Limb (tissue), 2 donors: ENCODE results near the gene SCAANT1.

Experiments used
- DNase-seq, 2 donors: peaks; one replicate each; pipeline ENCODE4 v3.0.0-alpha.2; 2016; ENCODE audit errors: extremely low spot score in 2 of 2

Gene SCAANT1

DNA sequence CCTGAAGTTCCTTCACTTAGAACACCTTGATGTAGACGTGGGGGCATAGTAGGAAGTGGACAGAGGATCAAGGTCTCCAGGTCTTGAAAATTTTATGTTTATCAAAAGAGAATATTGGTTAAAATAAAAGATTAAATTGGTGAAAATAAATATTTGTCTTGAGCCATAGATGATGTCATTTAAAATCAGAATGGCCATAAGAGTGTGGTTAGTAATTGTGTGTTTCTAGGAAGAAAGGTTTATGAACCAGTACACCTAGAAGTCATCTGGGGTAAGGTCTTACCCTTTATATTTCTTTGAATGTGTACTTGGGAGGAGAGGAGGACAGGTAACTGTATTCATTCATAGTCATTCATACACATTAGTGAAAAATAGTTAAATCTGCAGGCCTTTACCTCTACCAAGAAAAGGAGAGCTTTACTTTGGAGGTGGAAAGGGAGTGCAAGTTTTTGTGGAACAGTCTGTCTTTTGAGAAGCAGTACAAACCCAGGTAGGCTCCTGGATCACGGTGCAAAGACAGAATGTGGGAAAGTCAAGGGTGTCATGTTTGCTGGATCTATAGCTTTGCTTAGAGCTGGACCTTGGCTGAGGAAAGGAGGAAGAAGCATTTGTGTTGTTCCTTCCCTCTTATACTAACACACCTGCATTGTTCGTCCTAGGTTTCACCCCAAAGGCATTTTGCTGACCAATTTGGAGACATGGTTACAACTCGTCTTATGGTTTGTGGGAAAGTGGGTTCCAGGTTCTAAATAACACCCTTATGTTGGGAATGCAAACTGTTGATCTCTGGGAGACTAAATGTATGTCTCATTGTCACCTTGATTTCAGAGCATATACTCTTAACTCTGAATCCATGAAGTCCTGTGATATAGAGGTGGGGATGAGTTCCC is 6.2 kb downstream of the SCAANT1 start:
- DNase-seq = no peak

DNA sequence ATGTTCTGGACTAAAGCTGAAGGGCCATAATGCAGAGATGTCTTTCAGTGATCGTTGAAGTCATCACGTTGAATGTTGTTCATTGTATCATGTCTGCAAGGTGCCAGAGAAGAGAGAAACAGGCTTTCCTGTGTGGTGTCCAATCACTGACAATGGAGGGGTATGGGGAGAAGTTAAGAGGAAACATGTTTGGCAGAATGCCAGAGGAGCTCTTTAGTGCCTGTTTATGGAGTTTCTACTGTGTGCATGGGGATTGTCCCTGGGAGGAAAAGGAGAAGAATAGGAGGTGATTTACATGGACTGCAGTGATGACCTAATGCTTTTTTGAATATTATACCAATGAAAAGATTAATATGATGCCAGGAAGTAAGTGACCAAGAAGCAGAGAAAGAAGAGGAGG is 11.7 kb downstream of the SCAANT1 start:
- no peak for DNase-seq

DNA sequence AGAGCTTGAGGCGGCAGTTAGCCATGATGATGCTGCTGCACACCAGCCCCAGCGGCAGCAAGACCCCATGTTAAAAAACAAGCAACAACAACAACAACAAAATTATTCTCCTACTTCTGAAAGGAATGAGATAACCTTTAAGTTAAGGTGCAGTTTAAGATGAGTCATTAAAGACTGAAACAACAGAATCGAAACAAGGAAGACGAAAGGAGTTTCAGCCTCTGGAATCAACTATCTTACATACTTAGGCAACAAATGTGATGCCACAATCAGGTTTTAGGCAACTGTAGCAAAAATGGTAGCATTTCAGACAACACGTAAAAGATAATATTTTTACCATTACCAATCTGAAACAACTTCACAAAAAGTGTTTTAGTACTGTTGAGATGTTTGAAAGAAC is 12.2 kb downstream of the SCAANT1 start:
- DNase-seq = no peak

DNA sequence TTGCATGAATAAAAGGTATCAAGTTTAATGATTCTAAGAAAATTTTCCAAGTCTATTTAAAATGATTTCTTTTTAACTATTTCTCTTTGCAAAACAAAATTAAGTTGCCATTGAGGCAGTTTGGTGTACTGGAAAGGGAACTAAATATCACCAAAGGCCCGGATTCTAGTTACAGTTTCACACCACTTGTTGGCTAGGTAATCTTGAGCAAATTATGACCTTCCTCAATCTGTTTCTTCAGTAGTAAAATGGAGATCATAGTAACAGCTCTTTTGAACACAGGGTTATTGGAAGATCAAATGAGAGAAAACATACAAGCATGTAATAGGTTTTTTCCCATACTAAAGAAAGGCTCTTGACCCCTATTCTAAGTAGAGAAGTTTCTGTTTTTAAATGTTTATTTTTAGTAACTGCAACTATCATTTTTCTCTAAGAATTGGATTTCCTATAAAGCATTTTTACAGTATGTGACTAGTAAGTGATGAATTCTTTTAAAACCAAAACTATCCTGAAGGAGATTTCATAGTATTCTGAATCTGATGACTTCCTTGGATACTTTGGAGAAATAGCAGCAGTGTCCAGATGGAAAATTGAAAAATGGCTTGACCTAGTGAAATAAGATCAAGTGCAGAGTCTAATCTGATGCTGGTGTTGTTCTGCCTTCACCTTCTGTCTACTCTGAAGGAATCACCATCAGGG is 15.7 kb downstream of the SCAANT1 start:
- DNase-seq = no peak

DNA sequence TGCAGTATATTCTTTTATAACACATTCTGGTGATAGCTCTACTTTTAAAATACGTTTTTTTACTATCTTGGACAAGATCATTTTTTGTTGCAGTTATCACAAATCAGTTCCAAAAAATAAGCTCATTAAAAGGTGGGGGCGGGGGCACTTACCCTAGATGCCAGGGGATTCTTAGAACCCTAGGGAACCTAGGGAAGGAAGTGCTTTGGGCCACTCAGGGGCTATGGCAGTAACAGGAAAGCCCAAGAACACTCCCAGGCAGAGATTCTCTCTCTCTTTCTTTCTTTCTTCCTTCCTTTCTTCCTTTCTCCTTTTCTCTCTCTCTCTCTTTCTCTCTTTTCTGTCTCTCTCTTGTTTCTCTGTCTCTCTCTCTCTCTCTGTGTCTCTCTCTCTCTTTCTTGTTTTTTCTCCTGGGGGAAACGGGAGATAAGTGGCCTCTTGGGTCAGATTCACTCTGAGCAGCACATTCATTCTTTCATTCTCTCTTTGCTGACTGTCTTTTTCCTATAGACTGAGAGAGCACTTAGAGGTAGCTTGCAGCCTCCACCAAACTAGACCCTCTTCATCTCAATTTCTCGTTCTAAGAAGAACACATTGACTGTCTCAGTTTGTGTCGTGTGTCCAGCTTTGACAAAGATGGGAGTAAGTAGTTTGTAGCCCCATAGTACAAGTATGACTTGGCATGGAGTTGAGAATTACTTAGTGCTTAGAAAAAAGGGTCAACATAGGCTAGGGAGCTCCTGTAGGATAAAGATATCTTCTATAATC is 16.6 kb downstream of the SCAANT1 start:
- no peak for DNase-seq

DNA sequence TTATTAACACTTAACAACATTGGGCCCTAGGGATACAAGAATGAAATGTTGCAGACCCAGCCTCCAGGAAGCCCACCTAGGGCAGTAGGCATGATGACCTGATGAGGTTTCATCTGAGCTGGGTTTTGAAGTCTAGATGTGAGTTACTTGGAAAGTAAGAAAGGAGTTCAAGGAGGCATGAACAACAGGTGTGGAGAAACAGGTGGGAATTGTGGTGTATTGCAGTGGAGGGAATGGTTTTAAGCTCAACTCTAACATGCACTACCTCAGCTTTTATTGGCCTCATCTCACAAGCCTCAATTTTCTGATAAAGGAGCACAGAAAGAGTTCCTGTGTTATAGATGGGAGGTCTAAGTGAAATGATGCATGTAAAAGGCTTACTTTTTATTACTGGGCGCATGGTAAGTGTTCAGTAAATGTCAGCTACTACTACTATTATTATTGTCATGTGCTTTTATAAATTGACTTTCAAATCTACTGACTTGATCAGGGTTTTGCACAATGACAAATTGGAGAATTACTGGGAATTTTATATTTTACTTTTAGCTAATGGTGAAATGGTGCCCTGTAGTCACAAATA is 19.3 kb downstream of the SCAANT1 start:
- no peak for DNase-seq

DNA sequence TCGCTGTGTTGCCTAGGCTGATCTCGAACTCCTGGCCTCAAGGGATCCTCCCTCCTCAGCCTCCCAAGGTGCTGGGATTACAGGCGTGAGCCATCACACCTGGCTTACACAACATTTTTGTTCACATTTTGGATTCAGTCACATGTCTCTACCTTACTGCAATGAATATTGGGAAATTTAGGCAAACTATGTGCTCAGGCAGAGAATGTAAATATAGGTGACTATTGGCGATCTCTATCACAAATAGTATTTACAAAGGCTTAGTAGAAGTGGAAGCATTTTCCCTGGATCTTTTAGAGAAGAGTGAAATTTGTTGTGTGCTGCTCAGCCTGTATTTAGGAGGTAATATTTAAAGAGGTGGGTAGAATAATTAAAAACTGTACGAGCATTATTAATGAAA is 20.7 kb downstream of the SCAANT1 start:
- no peak for DNase-seq

DNA sequence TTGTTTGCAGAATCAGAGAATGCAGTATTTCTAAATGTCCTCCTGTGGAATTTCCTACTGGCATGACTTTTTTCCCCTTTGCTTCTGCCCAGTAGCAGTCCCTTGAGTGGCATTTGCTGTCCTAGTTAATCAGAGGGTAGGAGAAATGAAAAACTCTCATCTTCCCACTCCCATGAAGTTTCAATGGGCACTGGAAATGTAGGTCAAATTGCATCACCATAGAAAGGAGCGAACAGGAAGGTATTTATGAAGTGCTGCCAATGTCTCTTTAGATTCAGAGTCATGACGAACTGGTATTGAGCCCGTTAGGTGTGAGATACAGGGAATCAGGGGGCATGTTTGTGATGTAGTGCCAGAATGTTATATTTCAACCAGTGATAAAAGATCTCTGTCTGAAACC is 25.3 kb downstream of the SCAANT1 start:
- DNase-seq = no peak

DNA sequence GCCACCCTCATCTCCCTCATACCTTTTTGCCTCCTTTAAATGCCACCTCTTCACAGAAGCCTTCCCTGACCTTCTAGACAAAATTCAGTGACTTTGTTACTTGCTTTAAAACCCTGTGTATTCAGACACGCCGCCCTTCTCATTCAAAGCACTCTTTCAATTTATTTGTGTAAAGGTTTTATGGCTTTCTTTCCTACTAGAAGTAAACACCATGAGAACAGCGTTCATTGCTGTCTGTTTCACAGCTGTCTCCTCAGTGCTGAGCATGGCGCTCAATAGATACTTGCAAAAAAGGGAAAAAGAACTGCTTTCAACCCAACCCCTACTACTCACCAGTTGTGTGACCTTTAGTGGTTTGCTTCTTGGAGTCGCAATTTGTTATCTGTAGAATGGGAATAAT is 31.5 kb downstream of the SCAANT1 start:
- DNase-seq = no peak

DNA sequence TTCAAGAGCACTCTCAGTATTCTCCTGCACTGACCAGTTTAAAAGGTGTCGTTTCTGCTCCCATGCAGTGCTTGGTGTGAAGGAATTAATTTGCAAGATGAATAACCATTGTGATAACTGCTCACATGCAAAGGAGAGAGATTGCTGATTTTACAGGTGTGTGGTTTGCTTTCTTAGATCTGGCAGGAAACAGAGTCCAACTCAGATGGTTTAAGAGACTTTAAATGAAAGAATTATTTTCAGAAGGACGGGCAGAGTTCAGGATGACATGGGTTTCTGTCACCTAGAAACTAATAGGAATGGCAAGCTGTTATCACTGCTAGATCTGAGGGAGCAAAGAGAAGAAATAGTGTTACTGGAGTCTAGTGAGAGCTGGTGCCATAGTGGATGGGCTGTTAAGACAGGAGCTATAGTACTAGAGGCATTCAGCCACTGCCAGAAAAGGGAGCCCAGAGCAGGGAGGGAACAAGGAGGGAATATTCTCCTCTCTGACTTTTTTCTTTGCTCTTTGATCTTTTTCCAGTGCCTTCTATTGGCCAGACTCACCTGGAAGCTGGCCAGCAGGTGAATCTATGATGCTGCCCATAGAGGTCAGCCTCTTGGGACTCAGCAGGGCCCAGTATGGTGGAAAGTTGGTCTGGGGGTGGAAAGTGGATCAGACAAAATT is 33.7 kb downstream of the SCAANT1 start:
- no peak for DNase-seq

DNA sequence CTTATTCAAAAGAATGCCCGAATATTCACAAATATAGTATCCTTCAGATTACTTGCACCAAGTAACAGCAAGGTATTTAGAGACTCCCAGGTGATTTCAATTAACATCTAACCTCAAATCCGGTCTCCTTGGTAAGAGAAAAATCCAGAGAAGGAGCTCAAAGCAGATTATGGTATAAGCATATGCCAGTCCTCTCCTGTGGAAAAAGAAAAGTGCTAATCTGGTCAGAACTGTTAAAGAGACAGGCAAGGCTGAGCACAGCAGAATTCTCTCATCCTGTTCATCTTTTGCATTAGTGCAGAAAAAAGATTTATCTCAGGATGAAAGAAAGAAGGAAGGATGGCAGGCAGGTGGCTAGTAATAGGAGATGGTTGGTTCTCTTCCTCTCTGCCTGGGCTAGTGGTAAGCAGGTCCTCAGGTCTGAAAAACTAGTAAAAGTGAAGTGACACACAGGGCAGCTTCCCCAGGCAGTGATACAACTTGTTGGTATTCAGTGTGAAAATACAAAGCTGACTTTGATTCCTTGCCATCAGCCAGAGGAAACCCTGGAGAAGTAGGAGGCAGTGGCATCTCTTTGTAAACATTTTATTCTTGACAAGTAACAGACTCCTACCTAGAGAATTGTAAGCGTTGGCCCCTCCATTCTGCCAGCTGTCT is 34.3 kb downstream of the SCAANT1 start:
- no peak for DNase-seq

DNA sequence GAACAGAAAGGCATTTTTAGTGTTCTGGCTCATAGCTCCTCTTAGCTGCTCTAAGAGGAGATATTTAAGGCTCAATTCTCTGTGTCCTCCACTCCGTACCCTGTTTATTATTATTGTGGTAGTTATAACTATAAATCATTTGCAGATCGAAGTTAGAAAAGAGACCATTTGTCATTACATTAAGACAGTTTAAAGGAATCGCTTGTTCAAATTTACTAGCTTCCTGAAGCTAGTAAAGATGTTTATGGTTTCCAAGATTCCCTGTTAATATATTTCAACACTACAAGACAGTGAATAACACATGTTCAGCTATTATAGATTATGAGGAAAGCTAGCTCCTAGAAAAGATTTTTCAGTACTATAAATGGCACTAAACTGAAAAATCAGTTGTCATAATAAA is 35.9 kb downstream of the SCAANT1 start:
- no peak for DNase-seq

DNA sequence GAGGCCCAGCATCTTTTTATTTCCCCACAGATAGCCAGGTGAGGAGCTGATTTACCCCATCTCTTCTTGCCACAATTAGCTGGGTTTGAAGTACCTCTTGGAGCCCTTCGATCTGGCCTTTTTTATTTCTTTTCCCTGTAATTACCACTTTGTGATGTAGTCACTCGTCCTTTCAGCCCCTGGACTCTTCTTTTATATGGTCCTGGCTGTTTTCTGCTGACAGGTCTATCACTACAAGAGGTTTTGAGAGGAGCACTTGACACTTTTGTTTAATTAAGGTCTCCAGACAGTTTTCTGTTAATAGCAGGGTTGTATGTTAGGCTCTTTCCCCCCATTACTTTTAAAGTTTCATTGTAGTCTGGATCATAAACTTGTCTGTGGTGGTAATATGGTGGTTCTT is 36.7 kb downstream of the SCAANT1 start:
- DNase-seq = no peak

DNA sequence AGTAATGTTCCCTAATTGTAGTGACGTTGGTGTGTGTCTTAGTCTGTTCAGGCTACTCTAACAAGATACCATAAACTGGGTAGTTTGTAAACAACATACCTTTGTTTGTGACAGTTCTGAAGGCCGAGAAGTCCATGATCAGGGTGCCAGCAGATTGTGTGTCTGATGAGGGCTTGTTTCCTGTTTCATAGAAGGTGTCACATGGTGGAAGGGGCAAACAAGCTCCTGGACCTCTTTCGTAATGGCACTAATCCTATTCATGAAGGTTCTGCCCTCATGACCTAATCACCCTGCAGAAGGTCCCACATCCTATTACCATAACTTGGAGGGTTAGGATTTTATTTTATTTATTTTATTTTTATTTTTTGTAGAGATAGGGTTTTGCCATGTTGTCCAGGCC is 37.4 kb downstream of the SCAANT1 start:
- no peak for DNase-seq

DNA sequence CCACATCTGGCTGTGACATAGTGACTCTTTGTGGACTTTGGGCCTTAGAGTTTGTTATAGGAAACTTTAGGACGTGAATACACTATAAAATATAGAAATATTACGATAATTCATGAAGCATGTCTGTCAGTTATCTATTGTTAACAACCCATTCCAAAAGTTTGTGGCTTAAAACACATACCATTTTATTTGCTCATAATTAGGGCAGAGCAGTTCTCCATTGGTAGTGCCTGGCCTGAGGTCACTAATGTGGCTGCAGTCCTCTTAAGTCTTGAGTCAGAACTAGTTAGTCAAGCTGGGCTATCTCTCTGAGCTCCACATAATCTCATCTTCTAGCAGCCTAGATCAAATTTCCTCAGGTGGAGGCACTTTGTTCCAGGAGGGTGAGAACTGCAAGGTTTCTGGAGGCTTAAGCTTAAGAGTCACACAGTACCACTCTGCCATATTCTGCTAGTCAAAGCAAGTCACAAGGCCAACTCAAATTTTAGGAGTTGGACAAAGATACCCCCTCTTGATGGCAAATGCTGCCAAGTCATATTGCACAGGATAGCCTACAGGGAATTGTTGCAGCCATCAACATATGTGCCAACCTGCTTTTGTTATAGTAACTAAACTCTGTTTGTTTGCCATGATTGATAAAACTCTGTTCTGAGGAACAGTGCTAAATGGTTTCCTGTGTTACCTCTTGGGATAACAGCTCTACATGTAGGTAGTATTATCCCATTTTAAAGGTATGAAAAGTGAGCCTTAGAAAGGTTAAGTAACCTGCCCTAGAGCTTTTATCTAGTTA is 39.9 kb downstream of the SCAANT1 start:
- no peak for DNase-seq

DNA sequence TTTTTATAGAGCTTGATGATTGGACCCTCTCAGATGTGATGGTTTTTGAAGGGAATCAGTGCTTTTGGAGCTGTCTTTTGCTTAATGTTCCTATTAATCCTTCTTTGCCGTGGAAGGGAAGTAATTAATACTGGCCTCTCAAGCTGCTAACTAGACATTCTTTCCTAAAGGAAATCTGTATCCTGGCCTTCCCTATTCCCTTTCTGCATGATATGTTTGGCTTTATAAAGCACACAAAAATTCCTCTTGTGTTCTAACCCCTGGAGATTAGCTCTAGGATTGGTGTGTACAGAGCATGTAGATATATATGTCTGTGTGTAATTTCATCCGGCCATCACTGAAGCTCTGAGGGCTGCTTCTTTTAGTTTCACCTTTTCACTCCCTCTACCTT is 41.6 kb downstream of the SCAANT1 start:
- no peak for DNase-seq

DNA sequence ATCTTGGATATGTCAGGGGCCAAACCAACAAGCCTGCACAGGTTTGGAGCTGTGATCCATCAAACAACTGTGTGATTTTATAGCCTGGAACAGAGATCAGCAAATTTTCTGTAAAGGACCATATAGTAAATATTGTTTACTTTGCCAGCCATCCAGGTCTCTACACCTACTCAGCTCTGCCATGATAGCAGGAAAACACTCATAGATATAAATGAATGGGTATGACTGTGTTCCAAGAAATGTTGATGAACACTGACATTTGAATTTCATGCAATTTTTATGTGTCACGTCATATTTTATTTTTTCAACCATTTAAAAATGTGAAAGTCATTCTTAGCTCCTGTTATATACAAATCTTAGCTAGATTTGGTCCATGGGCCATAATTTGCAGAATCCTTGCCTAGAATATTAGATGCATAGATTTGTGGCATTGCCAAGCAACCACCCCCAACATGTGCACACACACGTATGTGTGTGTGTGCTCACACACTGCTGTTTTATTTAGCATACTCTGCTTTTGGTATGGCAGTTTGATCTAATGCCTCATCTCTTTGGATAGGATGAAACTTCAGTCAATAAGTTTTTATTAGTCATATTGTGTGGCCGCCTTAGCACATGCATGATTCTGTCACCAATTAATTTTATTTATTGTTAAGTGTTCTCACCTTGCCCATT is 42.1 kb downstream of the SCAANT1 start:
- no peak for DNase-seq

DNA sequence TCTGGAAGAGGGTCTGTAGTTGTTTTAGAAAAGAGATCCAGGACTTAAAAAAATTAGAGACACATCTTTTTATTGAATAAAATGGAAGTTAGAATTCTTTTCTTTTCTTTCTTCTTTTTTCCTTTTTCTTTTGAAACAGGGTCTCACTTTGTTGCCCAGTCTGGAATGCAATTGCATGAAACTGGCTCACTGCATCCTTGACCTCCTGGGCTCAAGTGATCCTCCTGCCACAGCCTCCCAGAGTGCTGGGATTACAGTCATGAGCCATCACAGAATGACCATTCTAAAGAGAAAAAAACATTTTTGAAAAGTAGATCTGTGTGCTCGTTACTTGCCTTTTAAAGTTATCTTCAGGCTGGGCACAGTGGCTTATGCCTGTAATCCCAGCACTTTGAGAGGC is 45.0 kb downstream of the SCAANT1 start:
- DNase-seq = no peak

DNA sequence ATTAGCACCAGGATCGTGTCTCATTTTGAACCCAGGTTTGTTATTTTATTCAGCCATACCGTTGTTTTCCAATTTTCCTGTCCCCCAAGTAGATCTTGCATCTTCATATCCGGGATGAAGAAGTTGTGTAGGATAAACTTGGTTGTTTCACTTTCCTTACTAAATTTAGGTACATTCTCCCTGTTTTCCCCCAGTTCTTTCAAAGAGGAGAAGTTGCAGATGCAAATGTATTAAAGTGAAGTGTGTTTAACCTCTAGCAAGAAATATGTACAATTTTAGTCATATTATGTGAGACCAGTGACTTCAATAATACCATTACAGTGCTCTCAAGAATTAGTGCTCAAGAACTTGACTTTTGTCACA is 47.2 kb downstream of the SCAANT1 start:
- DNase-seq = no peak
